ENCODE measurements around the gene STX1B. TPM values are rescaled to one million over a fixed set of nuclear protein-coding genes. Genes with fewer than 3 reads are reported as not detected.

Gene STX1B
- total and polyA plus RNA-seq, 2 donors (not counting 3 experiments of a cell fraction or from before 2014, with no cell fraction given), result 0.11 to 0.14 TPM

- H3K4me2 ChIP-seq (ENCODE audit: insufficient read depth, low read length), result no peak overlapping the region
- H3K36me3 ChIP-seq (ENCODE audit: control insufficient read depth in 2 of 2, extremely low read depth in 1 of 2, insufficient read depth in 2 of 2, low read length in 2 of 2), result peaks cover 28 to 56% of the 10 kb centered on the region in 2 experiments
- H3K4me3 ChIP-seq (replicated peaks in 1 of 3; ENCODE audit: insufficient read depth in 1 of 3, low read depth in 1 of 3, low read length in 3 of 3), result no peak overlapping the region
- no peaks in the 10 kb centered on the region for H3K9me3 ChIP-seq (replicated peaks; ENCODE audit: control insufficient read depth, insufficient read depth, low read length)
- no peaks in the 10 kb centered on the region for H4K20me1 ChIP-seq (replicated peaks; ENCODE audit: control insufficient read depth, extremely low read depth, insufficient read depth, low read length)
- intact Hi-C loops (cut with micrococcal nuclease) (no loop called here), dilution Hi-C loops (cut with MboI; ENCODE audit: extremely low pct_ligation_motif_present, low sequenced_read_pairs) (no loop called here)
- no peak overlapping the region for H2AFZ ChIP-seq (ENCODE audit: low read depth, low read length)
- no peak overlapping the region for H3K27ac ChIP-seq (ENCODE audit: insufficient read depth, low read depth, low read length)
- DNase-seq (ENCODE audit: low read depth, low spot score) (no peak), FAIRE-seq (no peak)
- BruUV-seq (replicated peaks), result no TSS peak
- H3K9ac ChIP-seq (replicated peaks; ENCODE audit: extremely low read depth, insufficient read depth, low read length), result no peak overlapping the region
- H3K79me2 ChIP-seq (ENCODE audit: control insufficient read depth, insufficient read depth, low read length), result no peaks in the 10 kb centered on the region
- ChIA-PET CTCF (interaction anchor here (1.0 kb wide), 1 partner anchor 11 kb away, joined by 5 read pairs; no protein-coding TSS in a partner anchor), POLR2A (no interaction called here)
- no peaks in the 10 kb centered on the region for H3K4me1 ChIP-seq (ENCODE audit: control insufficient read depth, extremely low read depth, insufficient read depth, low read length)
- H3K9me1 ChIP-seq (replicated peaks; ENCODE audit: control insufficient read depth, extremely low read depth, insufficient read depth, low read length), result no peaks in the 10 kb centered on the region
- no peaks in the 10 kb centered on the region for H3K27me3 ChIP-seq (ENCODE audit: control insufficient read depth in 2 of 2, insufficient read depth in 2 of 2, low read length in 2 of 2)
- TF ChIP-seq POLR2AphosphoS5 (IDR thresholded peaks at IDR 0.05; ENCODE audit: insufficient read depth, low read depth, low read length) (no peak), EZH2 (IDR thresholded peaks at IDR 0.05; ENCODE audit: borderline replicate concordance, low read depth, low read length, severe bottlenecking) (no peak), POLR2A (IDR thresholded peaks at IDR 0.05; ENCODE audit: low read depth, low read length) (no peak), GATA2 (IDR thresholded peaks at IDR 0.05; ENCODE audit: insufficient read depth, insufficient read length, low read depth, low read length) (no peak), CTCF (IDR thresholded peaks at IDR 0.05; ENCODE audit: extremely low read depth in 1 of 2, insufficient read depth in 1 of 2, low read depth in 1 of 2, low read length in 2 of 2) (no peak), JUN (IDR thresholded peaks at IDR 0.05; ENCODE audit: borderline replicate concordance, insufficient read depth, insufficient read length, low read depth) (no peak), FOS (IDR thresholded peaks at IDR 0.05; ENCODE audit: borderline replicate concordance, insufficient read depth, low read length) (no peak), MYC (IDR thresholded peaks at IDR 0.05; ENCODE audit: low read depth, low read length) (no peak)
- TF ChIP-seq, protein P1, sequence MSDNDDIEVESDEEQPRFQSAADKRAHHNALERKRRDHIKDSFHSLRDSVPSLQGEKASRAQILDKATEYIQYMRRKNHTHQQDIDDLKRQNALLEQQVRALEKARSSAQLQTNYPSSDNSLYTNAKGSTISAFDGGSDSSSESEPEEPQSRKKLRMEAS (IDR thresholded peaks at IDR 0.05; ENCODE audit: insufficient read depth, insufficient read length), result no peak
These were observed 37.6 kb downstream of the STX1B start for GRCh38 chr16:30972872-30973271.

Data from endothelial cell of umbilical vein (primary cell).